H1 (cell line): ENCODE results near the gene GFI1B. TPM values are rescaled to one million over a fixed set of nuclear protein-coding genes. Genes with fewer than 3 reads are reported as not detected.

Experiments used
- CTCF ChIA-PET: fragments of 300-600 bp; sonication (Branson Sonifier 250); formaldehyde crosslinking; loops from one replicate; lab custom pipeline; 2021; ENCODE audit not compliant: partially characterized antibody; lab: Charles Lee
- POLR2A ChIA-PET: fragments of 300-600 bp; sonication (Branson Sonifier 250); formaldehyde crosslinking; loops from one replicate; lab custom pipeline; 2021; ENCODE audit warnings: inconsistent platforms; ENCODE audit not compliant: partially characterized antibody; lab: Charles Lee
- DNase-seq, 2 experiments: peaks; one replicate each; pipeline versions ENCODE4 v3.0.0 to v3.0.0-alpha.2; 2010 to 2022; ENCODE audit warnings: low spot score in 2 of 2, low read depth in 1 of 2, mixed read lengths in 1 of 2
- FAIRE-seq: peaks from 2 replicates; lab custom pipeline; 2011; peaks lifted over from hg19 to GRCh38; lab: Jason Lieb, UNC
- H2AFZ ChIP-seq: 2 replicates; pipeline ENCODE4 v1.8.1; 2012; ENCODE audit warnings: low read length, inconsistent platforms
- H2AK5ac ChIP-seq: 2 replicates; pipeline ENCODE4 v1.6.1; 2013; ENCODE audit warnings: low read depth, low read length
- H2BK120ac ChIP-seq: replicated peaks from 2 replicates; pipeline ENCODE3; 2013; ENCODE audit warnings: low read depth, low read length, inconsistent platforms
- H2BK12ac ChIP-seq: 2 replicates; pipeline ENCODE4 v1.6.1; 2013; ENCODE audit warnings: low read depth, low read length
- H2BK15ac ChIP-seq: 2 replicates; pipeline ENCODE4 v1.6.1; 2013; ENCODE audit warnings: low read length
- H2BK20ac ChIP-seq: 2 replicates; pipeline ENCODE4 v1.6.1; 2013; ENCODE audit warnings: low read length
- H2BK5ac ChIP-seq: 2 replicates; pipeline ENCODE4 v1.6.1; 2013; ENCODE audit warnings: low read depth, low read length
- H3K14ac ChIP-seq: 2 replicates; pipeline ENCODE4 v1.6.1; 2013; ENCODE audit warnings: inconsistent platforms; ENCODE audit not compliant: insufficient read length
- H3K18ac ChIP-seq: 2 replicates; pipeline ENCODE4 v1.6.1; 2013; ENCODE audit warnings: low read length; ENCODE audit errors: extremely low read depth
- H3K23ac ChIP-seq: 2 replicates; pipeline ENCODE4 v1.6.1; 2013; ENCODE audit warnings: inconsistent platforms; ENCODE audit not compliant: insufficient read length
- H3K23me2 ChIP-seq: 2 replicates; pipeline ENCODE4 v1.6.1; 2013; ENCODE audit warnings: low read depth, low read length
- H3K27ac ChIP-seq: 2 replicates; pipeline ENCODE4 v1.6.1; 2011; ENCODE audit warnings: low read depth, low read length, inconsistent platforms
- H3K27me3 ChIP-seq, 4 experiments: replicated peaks in 1 of 4; 1 replicate in 1 of 4; 2 replicates in 3 of 4; pipeline versions ENCODE4 v1.6.1 to v1.8.1; 2011 to 2013; ENCODE audit warnings: low read length in 3 of 4, mild to moderate bottlenecking in 3 of 4, inconsistent platforms in 2 of 4, mixed read lengths in 2 of 4, moderate library complexity in 1 of 4; ENCODE audit not compliant: control insufficient read depth in 3 of 4, insufficient read depth in 3 of 4; ENCODE audit errors: extremely low read depth in 1 of 4
- H3K36me3 ChIP-seq, 4 experiments: 2 replicates each; pipeline versions ENCODE4 v1.6.1 to v1.8.1; 2011 to 2013; ENCODE audit warnings: mild to moderate bottlenecking in 4 of 4, low read length in 3 of 4, moderate library complexity in 2 of 4, control low read depth in 1 of 4, inconsistent platforms in 1 of 4; ENCODE audit not compliant: insufficient read depth in 4 of 4, control insufficient read depth in 2 of 4
- H3K4ac ChIP-seq: replicated peaks from 2 replicates; pipeline ENCODE3; 2013; ENCODE audit warnings: low read length, low read depth, mixed read lengths, inconsistent platforms; ENCODE audit not compliant: insufficient read length
- H3K4me1 ChIP-seq, 4 experiments: replicated peaks in 1 of 4; 1 replicate in 1 of 4; 2 replicates in 3 of 4; pipeline versions ENCODE4 v1.6.1 to v1.8.1; 2011 to 2013; ENCODE audit warnings: low read length in 3 of 4, inconsistent platforms in 2 of 4, mixed read lengths in 1 of 4; ENCODE audit not compliant: insufficient read depth in 4 of 4, control insufficient read depth in 3 of 4
- H3K4me2 ChIP-seq, 2 experiments: 2 replicates each; pipeline versions ENCODE4 v1.6.1 to v1.8.1; 2011 to 2013; ENCODE audit warnings: low read depth in 2 of 2, low read length in 2 of 2, control low read depth in 1 of 2, inconsistent platforms in 1 of 2, mild to moderate bottlenecking in 1 of 2; ENCODE audit not compliant: insufficient read depth in 1 of 2
- H3K4me3 ChIP-seq, 4 experiments: fragments of 200-600, 300-600 bp in 1 of 4; sonication (generic), shearing (Covaris generic), sonication (Bioruptor Twin) in 1 of 4; 2 replicates each; pipeline versions ENCODE4 v1.5.1 to v1.8.1; 2011 to 2016; ENCODE audit warnings: low read length in 4 of 4, low read depth in 3 of 4, control low read depth in 2 of 4, inconsistent platforms in 2 of 4, mild to moderate bottlenecking in 2 of 4, mixed read lengths in 1 of 4, moderate library complexity in 1 of 4; ENCODE audit not compliant: insufficient read depth in 2 of 4; ENCODE audit errors: extremely low read depth in 1 of 4
- H3K56ac ChIP-seq: replicated peaks from 2 replicates; pipeline ENCODE3; 2013; ENCODE audit warnings: low read depth, mild to moderate bottlenecking, mixed read lengths, low read length, inconsistent platforms; ENCODE audit not compliant: insufficient read length
- H3K79me1 ChIP-seq: 2 replicates; pipeline ENCODE4 v1.6.1; 2013; ENCODE audit warnings: low read depth, low read length, control low read depth
- H3K79me2 ChIP-seq, 2 experiments: 2 replicates each; pipeline versions ENCODE4 v1.6.1 to v1.8.1; 2012 to 2013; ENCODE audit warnings: low read length in 2 of 2, mild to moderate bottlenecking in 2 of 2, inconsistent platforms in 1 of 2; ENCODE audit not compliant: insufficient read depth in 2 of 2, control insufficient read depth in 1 of 2
- H3K9ac ChIP-seq, 4 experiments: replicated peaks in 1 of 4; 1 replicate in 1 of 4; 2 replicates in 3 of 4; pipeline versions ENCODE4 v1.6.1 to v1.8.1; 2011 to 2013; ENCODE audit warnings: low read depth in 3 of 4, low read length in 3 of 4, control low read depth in 2 of 4, mild to moderate bottlenecking in 2 of 4, moderate library complexity in 2 of 4, inconsistent platforms in 1 of 4; ENCODE audit errors: extremely low read depth in 1 of 4
- H3K9me3 ChIP-seq, 2 experiments: 2 replicates each; pipeline versions ENCODE4 v1.6.1 to v1.8.1; 2012 to 2013; ENCODE audit warnings: mild to moderate bottlenecking in 2 of 2, moderate library complexity in 2 of 2, control low read depth in 1 of 2, inconsistent platforms in 1 of 2, low read depth in 1 of 2, low read length in 1 of 2, mixed read lengths in 1 of 2; ENCODE audit not compliant: insufficient read depth in 2 of 2
- H4K20me1 ChIP-seq, 2 experiments: replicated peaks in 1 of 2; 2 replicates each; pipeline versions ENCODE3 to v1.8.1; 2011 to 2013; ENCODE audit warnings: inconsistent platforms in 2 of 2, low read length in 2 of 2, mild to moderate bottlenecking in 1 of 2; ENCODE audit not compliant: insufficient read depth in 2 of 2, control insufficient read depth in 1 of 2
- H4K5ac ChIP-seq: 2 replicates; pipeline ENCODE4 v1.6.1; 2013; ENCODE audit warnings: low read length, low read depth, mixed read lengths, inconsistent platforms; ENCODE audit not compliant: insufficient read length
- H4K8ac ChIP-seq: 2 replicates; pipeline ENCODE4 v1.8.0; 2013; ENCODE audit warnings: mild to moderate bottlenecking, moderate library complexity, low read length, inconsistent platforms; ENCODE audit not compliant: insufficient read depth; ENCODE audit errors: extremely low read depth
- H4K91ac ChIP-seq: replicated peaks from 2 replicates; pipeline ENCODE3; 2013; ENCODE audit warnings: low read length, mixed read lengths, inconsistent platforms; ENCODE audit not compliant: insufficient read length
- ATF3 ChIP-seq: IDR thresholded peaks from 2 replicates; pipeline ENCODE4 v1.6.1; 2011; ENCODE audit warnings: low read depth, mild to moderate bottlenecking, low read length; ENCODE audit not compliant: insufficient read depth
- CTBP2 ChIP-seq: IDR thresholded peaks from 2 replicates; pipeline ENCODE4 v1.7.0; 2011; ENCODE audit warnings: borderline replicate concordance, mild to moderate bottlenecking, moderate library complexity, mixed read lengths, low read length; ENCODE audit not compliant: insufficient read depth, insufficient read length
- EP300 ChIP-seq, 2 experiments: IDR thresholded peaks; 1 replicate in 1 of 2; 2 replicates in 1 of 2; pipeline ENCODE4 v1.6.1; 2011 to 2012; ENCODE audit warnings: low read depth in 2 of 2, low read length in 2 of 2, mild to moderate bottlenecking in 2 of 2, borderline replicate concordance in 1 of 2, inconsistent platforms in 1 of 2, moderate library complexity in 1 of 2
- NANOG ChIP-seq: IDR thresholded peaks from 2 replicates; pipeline ENCODE4 v1.6.1; 2011; ENCODE audit warnings: low read length, low read depth, mild to moderate bottlenecking, inconsistent platforms; ENCODE audit not compliant: insufficient read depth, poor library complexity, severe bottlenecking
- PHF8 ChIP-seq: fragments of 200-600 bp; sonication (generic); conservative IDR thresholded peaks from 2 replicates; pipeline ENCODE4 v1.7.1; 2012; ENCODE audit warnings: low read depth, mild to moderate bottlenecking, inconsistent platforms, low read length, moderate library complexity
- RNF2 ChIP-seq: fragments of 200-900, 300-1000 bp; sonication (generic); IDR thresholded peaks from 2 replicates; pipeline ENCODE4 v1.7.1; 2016; ENCODE audit warnings: borderline replicate concordance, low read depth, mild to moderate bottlenecking, antibody characterized with exemption, low read length; ENCODE audit not compliant: poor library complexity, severe bottlenecking; ENCODE audit errors: missing control alignments
- SAP30 ChIP-seq: fragments of 300-600 bp; sonication (generic); IDR thresholded peaks from 2 replicates; pipeline ENCODE4 v1.7.1; 2012; ENCODE audit warnings: low read length, moderate library complexity, mild to moderate bottlenecking, inconsistent platforms; ENCODE audit not compliant: insufficient read depth, insufficient replicate concordance
- SIN3A ChIP-seq, 2 experiments: IDR thresholded peaks in 1 of 2; conservative IDR thresholded peaks in 1 of 2; 2 replicates each; pipeline ENCODE4 v1.6.1; 2011 to 2012; ENCODE audit warnings: low read length in 2 of 2, improper control_type of control experiment in 1 of 2, low read depth in 1 of 2, mild to moderate bottlenecking in 1 of 2
- SP1 ChIP-seq: IDR thresholded peaks from 2 replicates; pipeline ENCODE4 v1.6.1; 2011; ENCODE audit warnings: low read depth, low read length
- SUZ12 ChIP-seq: fragments of 200-600 bp; sonication (generic); IDR thresholded peaks from 2 replicates; pipeline ENCODE4 v1.6.1; 2012; ENCODE audit warnings: mild to moderate bottlenecking, inconsistent platforms, low read length, moderate library complexity, mixed read lengths
- WGBS, 2 experiments: shearing (Covaris generic) in 1 of 2; methylation state at CpG; one replicate each; pipeline versions ENCODE4 v1.1.6 to v1.1.7; 2013 to 2015; ENCODE audit warnings: low lambda C conversion rate in 2 of 2, mixed read lengths in 2 of 2, inconsistent platforms in 1 of 2, low coverage in 1 of 2, missing lambda C conversion rate in 1 of 2; ENCODE audit not compliant: insufficient replicate concordance in 2 of 2, insufficient coverage in 1 of 2, insufficient read length in 1 of 2; ENCODE audit errors: extremely low coverage in 1 of 2, missing lambda C conversion rate in 1 of 2; 5-methylcytosine and 5-hydroxymethylcytosine counted together
- polyA plus RNA-seq, 7 experiments: library from polyadenylated mRNA; depleted of rRNA in 3 of 7; stranded (reverse) in 5 of 7; unstranded in 2 of 7; fragments of >200 nt in 5 of 7; fragments of 200-250 nt in 2 of 7; gene quantifications; 1 replicate in 5 of 7; 2 replicates in 1 of 7; 4 replicates in 1 of 7; pipeline versions ENCODE4 v1.2.1 to v1.2.3, GENCODE V29; 2011 to 2013; ENCODE audit warnings: missing spikeins in 2 of 7, mixed read lengths in 2 of 7
- total RNA-seq: library from RNA; stranded (reverse); fragmentation: NEBNext Ultra II Directional; extraction: Animal tissue kit (Norgen Biotek cat#: 25700); gene quantifications from 2 replicates; pipeline ENCODE4 v1.2.1, GENCODE V29; 2021

The GFI1B gene
- total and polyA plus RNA-seq, 2 of the 8 experiments (the other 6 are each of a cell fraction or from before 2014, with no cell fraction given): 0.09 to 0.11 TPM

GRCh38 chr9:133032171-133032570 lies 53.7 kb downstream of the GFI1B start:
- H2AFZ ChIP-seq: no peak overlapping the region
- H2BK15ac ChIP-seq: no peak overlapping the region
- no peak overlapping the region for H2BK20ac ChIP-seq
- H2BK120ac ChIP-seq: no peak overlapping the region
- H3K27ac ChIP-seq: no peak overlapping the region; the same call in 1 of the 2 replicates
- H2BK12ac ChIP-seq: no peak overlapping the region
- no peak overlapping the region for H3K18ac ChIP-seq
- H3K36me3 ChIP-seq: peaks cover 0 to 5% (median 0%) of the 10 kb centered on the region in 4 experiments; a peak in 1 of 8 replicates
- H3K79me1 ChIP-seq: peaks cover 23% of the 10 kb centered on the region
- H3K27me3 ChIP-seq: no peaks in the 10 kb centered on the region
- H4K8ac ChIP-seq: no peak overlapping the region
- POLR2A ChIA-PET: interaction anchor here (1.0 to 2.3 kb wide), 5 partner anchors 8 to 115 kb away, joined by 4 to 17 read pairs (median 5); no protein-coding TSS in a partner anchor
- H3K9me3 ChIP-seq: no peaks in the 10 kb centered on the region
- H3K4ac ChIP-seq: no peak overlapping the region
- FAIRE-seq: no peak
- no peak overlapping the region for H3K14ac ChIP-seq
- H4K91ac ChIP-seq: no peak overlapping the region
- peaks cover 8% of the 10 kb centered on the region; the same call in 1 of the 2 replicates for H3K23me2 ChIP-seq
- peak overlapping the region; percentile 95 to 99 (median 98); a peak in 7 of 8 replicates for H3K4me3 ChIP-seq
- H3K9ac ChIP-seq: peak overlapping the region in 1 of 4 experiments; percentile 40; a peak in 1 of 7 replicates
- no peak for DNase-seq
- H4K5ac ChIP-seq: no peak overlapping the region
- no peak overlapping the region for H2AK5ac ChIP-seq
- 88% methylated on average over 10 of the region's 10 CpGs; no CpG with 5 or more reads in 1 of the 2 experiments for WGBS, 2 experiments
- peak overlapping the region; percentile 95 to 97; a peak in 3 of 4 replicates for H3K4me2 ChIP-seq
- peaks cover 31 to 65% of the 10 kb centered on the region in 2 experiments for H3K79me2 ChIP-seq
- H3K23ac ChIP-seq: no peak overlapping the region
- CTCF ChIA-PET: interaction anchor here (1.0 to 6.9 kb wide), 6 partner anchors 9 to 112 kb away, joined by 3 to 44 read pairs (median 6); no protein-coding TSS in a partner anchor
- H4K20me1 ChIP-seq: peaks cover 5 to 19% of the 10 kb centered on the region in 2 experiments
- H3K4me1 ChIP-seq: peaks cover 2 to 10% (median 5%) of the 10 kb centered on the region in 4 experiments; a peak in 6 of 7 replicates
- H2BK5ac ChIP-seq: no peak overlapping the region
- no peak overlapping the region for H3K56ac ChIP-seq
- no peak for TF ChIP-seq EP300 (IDR thresholded peaks at IDR 0.05; ENCODE audit: borderline replicate concordance in 1 of 2, low read depth in 2 of 2, low read length in 2 of 2)
- no peak for TF ChIP-seq PHF8
- TF ChIP-seq SAP30: no peak
- TF ChIP-seq ATF3: no peak
- no peak for TF ChIP-seq SIN3A (conservative IDR thresholded peaks at IDR 0.05 in 1 of 2, IDR thresholded peaks at IDR 0.05 in 1 of 2; ENCODE audit: low read depth in 1 of 2, low read length in 2 of 2)
- no peak for TF ChIP-seq CTBP2
- TF ChIP-seq NANOG: no peak
- no peak for TF ChIP-seq SP1
- no peak for TF ChIP-seq SUZ12
- TF ChIP-seq RNF2: no peak
